Central memory CD8-positive, alpha-beta T cell (primary cell): ENCODE measurements around the gene NKAPL.

Source experiments
- ATAC-seq: fragments of 150-1000 bp; cut with Tn5 transposase; replicated peaks from 2 replicates; pipeline ENCODE4 v1.10.0; 2022; ENCODE audit warnings: mild to moderate bottlenecking, moderate FRiP score, moderate number of reproducible peaks; ENCODE audit not compliant: poor library complexity, severe bottlenecking; ENCODE audit errors: extremely low read depth
- DNase-seq, 2 donors: peaks; one replicate each; pipeline ENCODE4 v3.0.0; 2021; ENCODE audit warnings: low spot score in 2 of 2
- H3K27ac Mint-ChIP-seq: one replicate; pipeline ENCODE4 v1.8.0; 2022; ENCODE audit warnings: low read depth, mild to moderate bottlenecking, moderate library complexity, mixed read lengths
- H3K27me3 Mint-ChIP-seq: one replicate; pipeline ENCODE4 v1.8.0; 2022; ENCODE audit warnings: mixed read lengths
- H3K36me3 Mint-ChIP-seq: one replicate; pipeline ENCODE4 v1.8.0; 2022; ENCODE audit warnings: mild to moderate bottlenecking, moderate library complexity, mixed read lengths; ENCODE audit not compliant: insufficient read depth
- H3K4me1 Mint-ChIP-seq: one replicate; pipeline ENCODE4 v1.8.0; 2022; ENCODE audit warnings: mixed read lengths
- H3K4me3 Mint-ChIP-seq: one replicate; pipeline ENCODE4 v1.8.0; 2022; ENCODE audit warnings: mild to moderate bottlenecking, moderate library complexity, mixed read lengths
- H3K9me3 Mint-ChIP-seq: one replicate; pipeline ENCODE4 v1.8.0; 2022; ENCODE audit warnings: mixed read lengths

Gene NKAPL

DNA sequence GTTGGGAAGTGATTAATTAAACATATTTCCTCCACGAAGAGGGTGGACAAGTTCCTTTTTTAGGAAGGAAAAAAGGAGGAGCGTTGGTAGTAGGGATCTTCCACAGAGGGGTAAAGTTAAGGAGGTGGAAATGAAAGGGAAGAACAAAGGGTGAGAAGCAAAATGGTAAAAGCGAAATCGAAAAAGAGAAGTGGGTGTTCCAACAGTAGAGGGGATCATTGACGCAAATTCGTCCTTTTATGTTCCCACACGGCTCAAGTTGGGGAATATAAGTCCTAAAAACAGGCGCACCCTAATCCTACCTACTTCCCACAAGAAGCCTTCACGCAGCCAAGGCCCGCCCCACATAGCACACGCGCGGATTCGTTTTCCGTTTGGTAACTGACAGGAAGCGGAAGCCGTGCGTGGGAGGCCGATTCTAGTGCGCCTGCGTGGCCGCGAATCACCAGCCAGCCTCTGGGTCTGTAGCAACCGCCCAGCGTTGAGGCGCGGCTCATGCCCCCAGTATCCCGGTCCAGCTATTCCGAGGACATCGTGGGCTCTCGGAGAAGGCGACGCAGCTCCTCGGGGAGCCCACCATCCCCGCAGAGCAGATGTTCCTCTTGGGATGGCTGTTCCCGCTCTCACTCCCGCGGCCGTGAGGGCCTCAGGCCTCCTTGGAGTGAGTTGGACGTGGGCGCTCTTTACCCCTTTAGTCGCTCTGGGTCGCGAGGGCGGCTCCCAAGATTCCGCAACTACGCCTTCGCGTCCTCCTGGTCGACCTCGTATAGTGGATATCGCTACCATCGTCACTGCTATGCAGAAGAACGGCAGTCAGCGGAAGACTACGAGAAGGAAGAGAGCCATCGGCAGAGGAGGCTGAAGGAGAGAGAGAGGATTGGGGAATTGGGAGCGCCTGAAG, at the start of gene NKAPL:
TSS of gene NKAPL (plus strand) at position 421 of the 901 bp plus-strand sequence. CDS start at position 496, 75 bp downstream.
- H3K27me3 Mint-ChIP-seq: peaks cover 33% of the 10 kb centered on the region
- no peaks in the 10 kb centered on the region for H3K4me1 Mint-ChIP-seq
- peak within 1 kb of the TSS; percentile 14 for H3K4me3 Mint-ChIP-seq
- DNase-seq (no peak), ATAC-seq (no peak)
- H3K9me3 Mint-ChIP-seq: no peaks in the 10 kb centered on the region
- no peak within 1 kb of the TSS for H3K27ac Mint-ChIP-seq
- no peaks in the 10 kb centered on the region for H3K36me3 Mint-ChIP-seq

DNA sequence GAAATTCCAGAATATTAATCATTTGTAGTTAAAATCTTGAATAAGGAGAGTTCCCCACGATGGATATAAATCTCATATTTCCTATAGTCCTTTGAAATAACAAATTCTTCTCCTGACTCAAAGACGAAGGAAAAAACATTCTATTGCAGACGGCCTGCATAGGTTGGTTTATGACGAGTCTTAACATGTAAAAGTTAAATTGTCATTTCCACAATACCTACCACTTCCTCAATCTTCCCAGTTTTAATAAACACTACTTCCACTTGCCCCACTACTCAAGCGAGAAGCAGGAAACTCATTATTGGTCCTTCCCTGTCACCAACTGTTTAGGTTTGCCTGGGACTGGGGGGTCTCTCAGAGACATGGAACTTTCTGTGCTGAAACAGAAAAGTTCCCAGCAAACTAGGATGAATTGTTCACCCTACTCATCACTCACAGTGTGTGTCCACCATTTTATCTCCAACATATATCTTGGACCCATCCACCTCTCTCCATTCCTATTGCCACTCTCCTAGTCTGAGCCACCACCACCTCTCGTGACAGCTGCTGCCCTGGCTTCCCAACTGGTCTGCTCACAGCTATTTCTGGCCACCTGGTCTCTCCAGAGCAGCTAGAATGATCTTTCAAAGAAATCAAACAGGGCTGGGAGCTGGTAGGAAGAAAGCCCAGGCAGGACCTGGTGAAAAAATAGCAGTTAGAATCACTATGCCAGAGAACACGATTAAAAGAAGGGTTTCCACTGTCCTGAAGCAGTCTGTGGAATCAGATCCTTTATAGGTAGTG, 49.2 kb upstream of the NKAPL start:
- no peak overlapping the region for H3K4me3 Mint-ChIP-seq
- peaks cover 27% of the 10 kb centered on the region for H3K4me1 Mint-ChIP-seq
- H3K9me3 Mint-ChIP-seq: no peaks in the 10 kb centered on the region
- peaks cover 2% of the 10 kb centered on the region for H3K36me3 Mint-ChIP-seq
- DNase-seq (no peak), ATAC-seq (no peak)
- H3K27me3 Mint-ChIP-seq: peaks cover 97% of the 10 kb centered on the region
- no peak overlapping the region for H3K27ac Mint-ChIP-seq

DNA sequence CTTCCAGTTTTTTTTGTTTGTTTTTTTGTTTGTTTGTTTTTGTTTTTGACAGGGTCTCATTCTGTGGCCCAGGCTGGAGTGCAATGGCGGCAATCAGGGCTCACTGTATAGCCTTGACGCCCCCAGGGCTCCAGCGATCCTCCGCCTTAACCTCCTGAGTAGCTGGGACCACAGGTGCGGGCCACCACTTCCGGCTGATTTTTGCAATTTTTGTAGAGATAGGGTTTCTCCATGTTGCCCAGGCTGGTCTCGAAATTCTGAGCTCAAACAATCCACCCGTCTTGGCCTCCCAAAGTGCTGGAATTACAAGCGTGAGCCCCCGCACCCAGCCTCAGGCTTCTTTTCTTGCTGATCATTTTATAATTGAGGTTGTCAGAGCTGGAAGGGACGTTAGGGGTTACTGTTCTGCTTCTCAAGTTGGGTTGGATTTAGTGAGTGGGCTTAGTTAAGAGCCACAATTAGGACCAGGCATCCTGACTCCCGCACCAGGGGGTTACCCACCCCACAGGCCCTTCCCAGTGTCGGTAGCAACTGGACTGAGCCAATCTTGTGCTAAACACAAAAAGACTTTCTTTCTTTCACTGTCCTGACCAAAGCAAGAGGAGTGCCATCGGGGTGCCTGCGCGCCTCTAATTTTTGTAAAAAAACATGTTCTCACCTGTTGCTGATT, 47.1 kb upstream of the NKAPL start:
- ATAC-seq: no peak
- Mint-ChIP-seq H3K27ac (no peak overlapping the region), H3K27me3 (peaks cover 97% of the 10 kb centered on the region), H3K36me3 (peaks cover 2% of the 10 kb centered on the region), H3K9me3 (no peaks in the 10 kb centered on the region), H3K4me1 (peaks cover 27% of the 10 kb centered on the region), H3K4me3 (peak overlapping the region; percentile 36)
- DNase-seq: no peak

DNA sequence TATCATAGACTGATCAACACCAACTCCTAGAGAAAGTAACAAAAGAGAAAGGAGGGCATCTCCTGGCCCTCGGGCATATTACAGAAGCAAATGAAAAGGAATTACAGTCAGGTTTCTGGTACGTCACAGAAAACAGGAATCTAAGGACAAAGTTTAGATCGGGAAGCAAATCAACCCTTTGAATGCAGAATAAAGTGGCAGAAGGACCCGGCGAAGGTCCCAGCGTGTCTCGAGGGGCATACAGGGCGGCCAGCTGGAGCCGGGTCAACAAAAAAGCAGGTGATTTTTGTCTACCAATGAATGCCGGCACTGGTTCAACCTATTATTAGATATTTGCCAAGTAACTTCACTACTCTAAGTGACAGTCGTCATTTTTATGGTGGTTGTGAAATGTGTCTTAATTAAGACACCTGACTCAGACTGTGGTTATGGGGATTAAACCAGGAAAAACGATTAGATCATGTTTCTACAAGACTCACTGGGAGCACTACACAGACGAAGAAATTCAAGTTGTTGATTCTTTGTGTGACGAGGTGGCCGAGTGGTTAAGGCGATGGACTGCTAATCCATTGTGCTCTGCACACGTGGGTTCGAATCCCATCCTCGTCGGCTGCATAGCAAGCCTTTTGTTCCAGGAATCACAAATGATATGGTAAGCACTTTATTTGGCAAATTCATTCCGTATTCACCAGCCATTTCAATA, 46.4 kb upstream of the NKAPL start:
- Mint-ChIP-seq H3K36me3 (peaks cover 2% of the 10 kb centered on the region), H3K4me1 (peaks cover 22% of the 10 kb centered on the region), H3K27ac (no peak overlapping the region), H3K4me3 (peak overlapping the region; percentile 36), H3K27me3 (peaks cover 97% of the 10 kb centered on the region), H3K9me3 (no peaks in the 10 kb centered on the region)
- DNase-seq (no peak), ATAC-seq (no peak)

DNA sequence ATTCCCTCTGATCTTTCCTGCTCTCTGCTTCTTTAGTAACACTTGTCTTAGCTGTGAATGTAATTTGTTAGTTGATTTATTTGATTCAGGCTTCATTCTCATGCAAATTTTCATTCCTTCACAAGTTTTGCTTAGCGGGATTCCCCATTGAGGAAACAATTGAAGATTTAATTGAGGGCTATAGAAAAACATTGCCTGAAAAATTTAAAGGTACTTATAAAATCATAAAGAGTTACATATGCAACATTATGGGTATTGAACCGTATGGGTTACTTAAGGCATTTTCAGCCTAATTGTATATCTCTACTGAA, 45.9 kb upstream of the NKAPL start:
- no peak for ATAC-seq
- DNase-seq: no peak
- Mint-ChIP-seq H3K27me3 (peaks cover 97% of the 10 kb centered on the region), H3K27ac (no peak overlapping the region), H3K9me3 (no peaks in the 10 kb centered on the region), H3K36me3 (peaks cover 2% of the 10 kb centered on the region), H3K4me3 (no peak overlapping the region), H3K4me1 (peaks cover 17% of the 10 kb centered on the region)

DNA sequence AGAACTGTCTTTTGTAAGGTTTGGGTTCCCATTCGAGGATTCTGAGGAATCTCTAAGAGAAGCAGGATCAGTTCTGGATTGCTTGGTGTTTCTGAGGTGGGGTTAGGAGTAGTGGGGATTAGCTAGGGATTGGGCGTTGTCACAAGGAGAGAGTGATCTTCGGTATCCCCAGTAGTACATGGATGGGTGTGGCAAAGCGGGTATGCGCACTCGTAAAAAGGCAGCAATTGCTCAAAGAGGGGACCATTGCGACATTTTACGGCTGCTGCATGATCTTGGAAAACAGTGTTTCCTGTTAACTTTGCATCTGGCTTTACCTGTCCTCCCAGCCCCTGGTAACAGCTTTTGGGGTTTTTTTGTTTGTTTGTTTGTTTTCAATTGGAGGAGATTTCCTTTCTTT, 43.7 kb upstream of the NKAPL start:
- DNase-seq: no peak
- no peak overlapping the region for H3K4me3 Mint-ChIP-seq
- no peaks in the 10 kb centered on the region for H3K9me3 Mint-ChIP-seq
- H3K36me3 Mint-ChIP-seq: peaks cover 2% of the 10 kb centered on the region
- peaks cover 88% of the 10 kb centered on the region for H3K27me3 Mint-ChIP-seq
- ATAC-seq: no peak
- peaks cover 13% of the 10 kb centered on the region for H3K4me1 Mint-ChIP-seq
- no peak overlapping the region for H3K27ac Mint-ChIP-seq

DNA sequence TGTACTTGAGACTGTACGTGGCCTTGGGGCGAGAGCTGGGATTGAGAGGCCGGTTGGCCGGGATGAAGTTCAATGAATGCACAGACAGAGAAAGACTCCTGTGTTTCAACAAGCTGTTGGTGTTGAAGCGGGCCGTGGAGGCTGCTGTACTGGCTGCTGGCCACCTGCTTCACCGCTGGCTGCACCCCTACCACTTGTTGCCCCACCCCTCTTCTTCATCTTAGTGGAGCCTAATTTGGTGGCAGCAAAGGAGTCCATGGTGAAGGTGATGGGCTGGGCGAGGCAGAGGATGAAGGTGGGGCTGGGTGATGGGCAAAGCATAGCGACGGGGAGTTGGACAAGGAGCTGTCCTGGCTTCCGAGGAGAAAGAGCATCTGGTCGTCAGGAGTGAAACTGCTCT, 41.2 kb upstream of the NKAPL start:
- H3K4me1 Mint-ChIP-seq: no peaks in the 10 kb centered on the region
- H3K27me3 Mint-ChIP-seq: peaks cover 89% of the 10 kb centered on the region
- H3K9me3 Mint-ChIP-seq: no peaks in the 10 kb centered on the region
- H3K4me3 Mint-ChIP-seq: peak overlapping the region; percentile 60
- no peak for ATAC-seq
- H3K36me3 Mint-ChIP-seq: peaks cover under 1% of the 10 kb centered on the region
- DNase-seq: no peak
- no peak overlapping the region for H3K27ac Mint-ChIP-seq

DNA sequence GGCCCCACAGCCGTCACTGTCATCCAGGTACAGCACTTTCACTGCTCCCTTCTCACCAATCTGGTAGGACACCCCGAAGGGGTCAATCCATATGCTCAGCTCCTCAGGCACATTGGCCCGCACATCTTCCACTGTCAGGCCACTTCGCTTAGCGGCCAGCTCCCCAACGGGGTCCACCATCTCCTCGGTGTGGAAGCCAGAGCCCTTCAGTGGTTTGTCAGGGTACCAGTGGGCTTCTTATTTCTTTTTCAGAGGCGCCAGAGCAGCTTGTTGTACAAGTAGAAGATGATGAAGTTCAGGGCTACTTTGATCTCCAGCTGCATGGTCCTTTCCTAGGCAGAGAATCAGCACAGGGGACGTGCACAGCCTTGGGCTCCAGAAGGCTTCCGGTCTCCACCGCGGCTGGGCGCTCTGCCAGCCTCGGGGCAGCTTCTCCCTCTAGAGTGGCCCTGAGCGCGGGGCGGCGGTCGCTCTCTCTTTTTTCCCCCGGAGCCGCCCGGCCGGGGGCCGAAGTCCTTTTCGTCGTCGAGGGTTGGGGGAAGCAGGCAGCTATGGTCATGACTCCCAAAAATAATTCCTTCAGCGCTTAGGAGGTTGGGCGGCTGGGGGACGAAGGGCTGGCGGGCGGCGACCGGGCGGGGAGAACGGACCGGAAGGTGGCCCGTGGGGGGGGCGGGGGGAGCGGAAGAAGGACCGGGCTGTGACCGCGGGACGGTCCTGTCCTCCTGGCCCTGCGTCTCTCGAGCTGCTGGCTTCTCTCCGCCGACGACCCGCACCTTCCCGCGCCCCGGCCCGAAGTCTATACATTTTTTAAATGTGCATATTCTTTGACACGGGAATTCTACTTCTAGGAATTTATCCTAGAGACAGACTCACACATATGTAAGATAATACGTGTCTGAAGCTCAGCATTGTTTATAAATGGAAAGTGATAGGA, 40.5 kb upstream of the NKAPL start:
- peak; percentile 46 for ATAC-seq
- DNase-seq: no peak
- H3K36me3 Mint-ChIP-seq: no peaks in the 10 kb centered on the region
- no peak overlapping the region for H3K27ac Mint-ChIP-seq
- peaks cover 89% of the 10 kb centered on the region for H3K27me3 Mint-ChIP-seq
- no peaks in the 10 kb centered on the region for H3K9me3 Mint-ChIP-seq
- H3K4me1 Mint-ChIP-seq: no peaks in the 10 kb centered on the region
- H3K4me3 Mint-ChIP-seq: peak overlapping the region; percentile 60

DNA sequence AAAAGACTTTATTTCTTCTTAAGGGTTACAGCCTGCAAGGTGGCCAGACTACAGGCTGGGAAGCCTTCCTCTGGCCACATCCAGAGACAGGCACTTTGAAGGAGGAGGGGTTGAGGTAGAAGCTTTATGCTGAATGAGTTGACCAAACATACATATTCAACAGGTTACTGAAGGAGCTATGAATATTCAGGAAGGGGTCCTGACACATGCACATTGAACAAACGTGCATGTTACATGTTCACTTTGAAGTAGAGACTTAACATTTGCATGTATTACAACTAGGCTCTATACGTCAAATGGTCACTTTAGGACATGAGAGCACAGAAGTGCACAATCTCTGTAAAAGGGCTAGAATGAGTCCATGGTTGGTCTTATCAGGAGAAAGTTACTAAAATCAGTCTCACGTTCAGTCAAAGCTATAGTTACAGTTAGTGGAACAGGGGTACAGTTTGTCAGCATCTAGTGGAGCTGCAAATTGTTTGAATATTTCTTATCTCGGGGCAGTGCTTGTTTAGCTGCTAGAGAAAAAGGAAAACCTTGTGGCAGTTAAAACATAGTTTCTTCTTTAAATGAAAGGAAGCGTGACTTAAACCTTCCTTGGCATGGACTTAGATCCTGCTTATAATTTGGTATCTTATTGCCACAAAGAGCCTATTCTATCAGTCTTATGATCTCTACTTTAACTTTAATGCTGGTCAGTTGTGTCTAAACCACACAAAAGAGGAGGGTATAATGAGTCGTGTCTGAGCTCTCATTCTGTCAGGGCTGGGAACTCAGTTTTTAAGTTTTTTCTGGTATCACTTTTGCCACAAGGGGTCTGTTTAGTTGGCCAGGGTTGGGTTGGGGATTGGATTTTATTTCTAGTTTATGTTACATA, 38.6 kb upstream of the NKAPL start:
- Mint-ChIP-seq H3K4me1 (peaks cover 11% of the 10 kb centered on the region), H3K36me3 (no peaks in the 10 kb centered on the region), H3K27ac (no peak overlapping the region), H3K27me3 (peaks cover 83% of the 10 kb centered on the region), H3K9me3 (no peaks in the 10 kb centered on the region), H3K4me3 (no peak overlapping the region)
- DNase-seq (no peak), ATAC-seq (no peak)

DNA sequence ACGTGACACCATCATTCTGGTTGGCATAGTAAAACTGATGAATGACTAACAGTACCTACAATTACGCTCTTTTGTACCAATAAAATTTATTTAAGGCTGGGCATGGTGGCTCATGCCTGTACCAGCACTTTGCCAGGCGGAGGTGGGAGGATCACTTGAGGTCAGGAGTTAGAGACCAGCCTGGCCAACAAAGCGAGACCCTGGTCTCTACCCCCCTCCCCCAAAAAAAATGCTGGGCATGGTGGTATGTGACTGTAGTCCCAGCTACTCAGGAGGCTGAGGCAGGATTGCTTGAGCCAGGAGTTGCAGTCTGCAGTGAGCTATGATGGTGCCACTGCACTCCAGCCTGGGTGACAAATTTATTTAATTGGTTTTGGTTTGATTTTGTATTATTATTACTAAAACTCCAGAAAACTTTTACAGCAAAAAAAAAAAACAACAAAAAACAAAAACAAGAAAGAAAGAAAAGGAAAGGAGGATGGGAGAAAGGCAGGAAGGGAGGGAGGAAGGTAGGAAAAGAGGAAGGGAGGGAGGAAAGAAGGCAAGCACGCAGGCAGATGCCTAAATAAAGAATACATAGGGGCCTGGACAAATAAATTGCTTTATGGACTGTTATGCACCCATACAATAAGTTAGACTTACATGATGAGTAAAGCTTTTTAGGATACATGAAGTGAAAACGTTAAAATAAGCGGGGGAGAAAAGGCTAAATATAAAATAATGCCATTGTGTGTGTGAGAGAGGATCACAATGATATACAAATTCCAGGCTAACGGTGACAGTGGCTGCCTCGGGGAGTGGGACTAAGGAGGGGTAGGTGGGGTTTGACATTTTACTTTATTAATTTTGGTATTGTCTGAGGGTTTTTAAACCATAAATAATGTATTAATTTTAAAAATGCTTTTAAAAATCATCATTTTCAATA, 34.7 kb upstream of the NKAPL start:
- no peak for ATAC-seq
- peaks cover 51% of the 10 kb centered on the region for H3K27me3 Mint-ChIP-seq

More for the DNA sequence above, 34.7 kb upstream of the NKAPL start:
- Mint-ChIP-seq H3K36me3 (no peaks in the 10 kb centered on the region), H3K4me3 (peak overlapping the region; percentile 74), H3K27ac (peak overlapping the region; percentile 42), H3K9me3 (no peaks in the 10 kb centered on the region), H3K4me1 (peaks cover 11% of the 10 kb centered on the region)
- DNase-seq: no peak
